ENCODE results near the gene CLCF1. TPM values are rescaled to one million over a fixed set of nuclear protein-coding genes. Genes with fewer than 3 reads are reported as not detected.
A peak's percentile ranks its signal among the peaks of the same experiment; 100 is the strongest.

The CLCF1 gene
- total and polyA plus RNA-seq, 7 donors = 0.92 to 49.8 (median 4.3) TPM

GRCh38 chr11:67382276-67383136 lies 9.1 kb upstream of the CLCF1 start:
- Histone ChIP-seq H3K36me3 (no peaks in the 10 kb centered on the region), H3K4me1 (peaks cover 0 to 18% (median 13%) of the 10 kb centered on the region in 4 donors), H3K27me3 (no peaks in the 10 kb centered on the region), H3K4me3 (no peak overlapping the region), H3K27ac (no peak overlapping the region), H3K9me3 (no peaks in the 10 kb centered on the region)
- intact Hi-C loops (cut with DNase I) = loop anchor here (1.0 to 5.0 kb wide), 3 partner anchors 25 to 115 kb away; partner anchors contain the start of gene GRK2
- TF ChIP-seq POLR2A (IDR thresholded peaks at IDR 0.05) (no peak), CTCF (IDR thresholded peaks at IDR 0.05) (peak; percentile 98 to 99 (median 98)), POLR2AphosphoS5 (IDR thresholded peaks at IDR 0.05) (no peak), EP300 (IDR thresholded peaks at IDR 0.05) (no peak)
- peak; percentile 90 for DNase-seq
- 43 to 48% methylated on average over 16 of the region's 16 CpGs for WGBS, 2 donors

- Histone ChIP-seq H3K4me3 (no peak overlapping the region), H3K4me1 (peaks cover 0 to 18% (median 13%) of the 10 kb centered on the region in 4 donors), H3K27ac (no peak overlapping the region), H3K27me3 (no peaks in the 10 kb centered on the region), H3K36me3 (no peaks in the 10 kb centered on the region), H3K9me3 (no peaks in the 10 kb centered on the region)
- intact Hi-C loops (cut with DNase I) = loop anchor here (5.0 kb wide), 1 partner anchor 114 kb away; the partner anchor contains the start of gene GRK2
- TF ChIP-seq EP300 (IDR thresholded peaks at IDR 0.05) = no peak
- TF ChIP-seq POLR2A (IDR thresholded peaks at IDR 0.05) = no peak
- no peak for TF ChIP-seq POLR2AphosphoS5 (IDR thresholded peaks at IDR 0.05)
- TF ChIP-seq CTCF (IDR thresholded peaks at IDR 0.05) = no peak
- DNase-seq = peak; percentile 66
- WGBS, 2 donors = 69 to 77% methylated on average over 13 of the region's 13 CpGs
Measured at GRCh38 chr11:67381244-67381972, 8.0 kb upstream of the CLCF1 start.

GRCh38 chr11:67379061-67380058 lies 6.0 kb upstream of the CLCF1 start:
- H3K27me3 ChIP-seq = no peaks in the 10 kb centered on the region
- H3K4me1 ChIP-seq = peaks cover 0 to 21% (median 15%) of the 10 kb centered on the region in 4 donors
- intact Hi-C loops (cut with DNase I) = loop anchor here (5.0 kb wide), 1 partner anchor 112 kb away; the partner anchor contains the start of gene GRK2
- no peak overlapping the region for H3K4me3 ChIP-seq
- H3K36me3 ChIP-seq = no peaks in the 10 kb centered on the region
- TF ChIP-seq EP300 (IDR thresholded peaks at IDR 0.05) = no peak
- TF ChIP-seq POLR2A (IDR thresholded peaks at IDR 0.05) = no peak
- TF ChIP-seq CTCF (IDR thresholded peaks at IDR 0.05) = no peak
- TF ChIP-seq POLR2AphosphoS5 (IDR thresholded peaks at IDR 0.05) = no peak
- WGBS, 2 donors = 61 to 75% methylated on average over 23 of the region's 23 CpGs
- no peak overlapping the region for H3K27ac ChIP-seq
- H3K9me3 ChIP-seq = no peaks in the 10 kb centered on the region
- DNase-seq = no peak

GRCh38 chr11:67378544-67378943 lies 5.1 kb upstream of the CLCF1 start:
- intact Hi-C loops (cut with DNase I) = no loop called here
- no peak for DNase-seq
- Histone ChIP-seq H3K27me3 (no peaks in the 10 kb centered on the region), H3K9me3 (no peaks in the 10 kb centered on the region), H3K36me3 (no peaks in the 10 kb centered on the region), H3K4me1 (peaks cover 0 to 29% (median 23%) of the 10 kb centered on the region in 4 donors), H3K27ac (no peak overlapping the region), H3K4me3 (no peak overlapping the region)
- WGBS, 2 donors = 91 to 93% methylated on average over 4 of the region's 4 CpGs
- TF ChIP-seq POLR2AphosphoS5 (IDR thresholded peaks at IDR 0.05) (no peak), EP300 (IDR thresholded peaks at IDR 0.05) (no peak), CTCF (IDR thresholded peaks at IDR 0.05) (no peak), POLR2A (IDR thresholded peaks at IDR 0.05) (no peak)
